ENCODE data around the gene RALBP1.

RALBP1 gene

GRCh38 chr18:9513971-9514512 lies 38.7 kb downstream of the RALBP1 start:
- no peak for DNase-seq

DNA sequence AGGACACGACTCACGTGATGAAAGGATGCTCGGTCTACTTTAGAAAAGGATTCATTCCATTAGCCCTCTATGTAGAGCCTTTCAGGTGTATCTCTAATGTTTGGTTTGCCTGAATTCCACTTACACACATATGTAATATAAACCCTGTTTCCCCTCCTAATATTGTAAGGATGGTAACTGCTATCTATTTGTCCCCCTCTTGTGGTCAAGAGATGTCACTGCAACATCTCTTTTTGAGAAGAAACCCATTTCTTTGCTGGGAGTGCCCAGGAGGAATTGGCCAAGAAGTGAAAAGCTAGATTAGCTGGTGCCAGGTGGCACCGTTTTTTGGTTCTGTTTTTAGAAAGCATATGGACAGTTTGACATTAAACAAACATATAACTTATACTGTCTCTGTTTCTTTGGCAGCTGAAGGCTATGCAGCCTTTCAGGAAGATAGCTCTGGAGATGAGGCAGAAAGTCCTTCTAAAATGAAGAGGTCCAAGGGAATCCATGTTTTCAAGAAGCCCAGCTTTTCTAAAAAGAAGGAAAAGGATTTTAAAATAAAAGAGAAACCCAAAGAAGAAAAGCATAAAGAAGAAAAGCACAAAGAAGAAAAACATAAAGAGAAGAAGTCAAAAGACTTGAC lies 41.2 kb downstream of the RALBP1 start:
- DNase-seq, result no peak

DNA sequence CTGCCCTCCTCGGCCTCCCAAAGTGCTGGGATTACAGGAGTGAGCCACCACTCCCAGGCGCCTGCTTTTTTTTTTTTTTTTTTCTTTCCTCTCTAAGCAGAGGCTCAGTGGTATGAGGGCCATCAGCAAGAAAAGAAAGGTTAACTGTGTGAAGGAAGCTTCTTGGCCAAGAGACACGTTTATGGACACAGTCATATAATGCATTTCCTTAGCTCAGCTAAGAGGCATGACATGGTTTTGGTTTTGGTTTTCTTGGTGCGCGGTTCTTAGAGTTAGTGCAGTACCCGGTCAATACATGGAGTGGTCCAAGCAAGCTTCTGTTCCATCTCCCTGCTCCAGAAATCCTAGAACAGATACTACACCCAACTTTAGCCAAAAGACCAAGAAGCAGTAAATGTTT lies 42.6 kb downstream of the RALBP1 start:
- DNase-seq, result no peak

DNA sequence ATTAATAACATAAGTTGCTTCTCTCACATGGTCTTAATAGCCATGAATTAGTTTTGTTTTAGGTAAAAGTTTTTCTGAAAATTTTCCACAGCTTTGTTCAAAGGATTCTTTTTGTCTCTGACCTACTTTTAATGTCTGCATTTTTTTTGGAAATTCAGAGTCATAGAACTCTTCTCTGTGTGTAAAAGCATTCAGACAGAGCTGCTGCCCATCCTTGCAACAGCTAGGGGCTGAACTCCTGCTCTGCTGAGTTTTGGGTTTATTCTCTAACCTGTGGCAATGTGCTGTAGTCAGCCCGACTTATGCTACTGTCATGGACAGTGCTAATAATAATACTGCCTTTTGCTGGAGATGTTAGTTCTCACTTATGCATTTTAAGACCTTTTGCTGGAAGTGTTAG lies 44.1 kb downstream of the RALBP1 start:
- DNase-seq, result no peak

DNA sequence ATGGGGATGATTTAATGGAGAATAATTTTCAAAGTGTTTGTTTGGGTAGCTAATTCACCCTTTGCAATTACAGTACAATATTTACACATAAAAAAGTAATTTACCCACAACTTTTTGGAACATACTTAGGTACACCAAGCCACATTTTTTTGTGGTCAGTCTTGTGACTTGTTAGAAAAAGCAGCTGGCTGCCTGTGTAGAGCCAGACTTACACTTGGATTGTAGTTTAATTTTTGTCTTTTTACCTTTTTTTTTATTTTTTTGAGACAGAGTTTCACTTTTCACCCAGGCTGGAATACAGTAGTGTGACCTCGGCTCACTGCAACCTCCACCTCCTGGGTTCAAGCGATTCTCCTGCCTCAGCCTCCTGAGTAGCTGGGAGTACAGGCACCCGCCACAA lies 45.4 kb downstream of the RALBP1 start:
- no peak for DNase-seq

- no peak for DNase-seq
Observed at GRCh38 chr18:9521770-9522169, 46.5 kb downstream of the RALBP1 start.

DNA sequence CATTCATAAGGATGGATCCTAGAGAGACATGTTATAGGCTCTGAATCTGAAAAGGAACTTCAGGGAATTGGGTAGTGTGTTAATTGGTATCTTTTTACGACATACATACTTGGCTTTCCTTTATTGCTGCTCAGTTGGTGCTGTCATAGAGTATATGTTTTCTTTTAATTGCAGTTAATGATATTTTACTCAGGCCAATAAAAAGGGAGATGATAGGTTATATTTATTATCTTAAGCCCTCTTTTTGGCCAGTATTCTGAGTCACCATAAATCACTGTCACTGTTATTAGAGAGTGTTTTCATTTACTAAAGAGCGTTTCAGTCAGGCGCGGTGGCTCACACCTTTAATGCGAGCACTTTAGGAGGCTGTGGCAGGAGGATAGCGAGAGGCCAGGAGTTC lies 47.6 kb downstream of the RALBP1 start:
- no peak for DNase-seq

- no peak for DNase-seq
Observed at GRCh38 chr18:9526458-9526857, 51.1 kb downstream of the RALBP1 start.

DNA sequence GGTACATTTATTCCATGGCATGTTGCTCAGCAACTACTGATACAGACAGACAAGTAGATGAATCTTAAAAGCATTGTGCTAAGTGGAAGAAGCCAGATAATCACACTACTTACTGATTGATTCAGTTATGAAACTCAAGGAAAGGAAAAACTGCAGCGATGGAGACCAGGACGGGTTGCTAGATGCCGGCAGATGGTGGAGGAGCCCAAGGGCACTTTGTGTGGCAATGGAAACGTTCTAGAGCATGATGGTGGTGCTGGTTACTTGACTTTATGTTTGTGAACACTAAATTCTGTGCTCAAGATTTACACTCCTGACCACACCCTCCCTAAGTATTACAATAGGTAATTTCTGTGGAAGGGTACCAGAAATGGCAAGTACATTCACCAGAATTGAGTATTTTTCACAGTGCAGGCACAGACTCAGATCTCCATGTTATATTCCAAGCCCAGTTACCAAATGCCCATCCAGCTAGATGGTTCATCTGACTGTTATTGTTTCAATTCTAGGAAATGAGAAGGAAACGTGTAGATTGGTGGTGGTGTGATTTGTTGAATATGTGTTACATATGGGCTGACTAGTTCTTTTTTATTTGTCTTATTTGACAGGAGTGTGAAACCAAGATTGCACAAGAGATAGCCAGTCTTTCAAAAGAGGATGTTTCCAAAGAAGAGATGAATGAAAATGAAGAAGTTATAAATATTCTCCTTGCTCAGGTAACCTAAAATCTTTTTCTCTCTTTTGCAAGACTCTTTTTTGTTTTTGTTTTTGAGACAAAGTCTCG lies 55.1 kb downstream of the RALBP1 start:
- no peak for DNase-seq

DNA sequence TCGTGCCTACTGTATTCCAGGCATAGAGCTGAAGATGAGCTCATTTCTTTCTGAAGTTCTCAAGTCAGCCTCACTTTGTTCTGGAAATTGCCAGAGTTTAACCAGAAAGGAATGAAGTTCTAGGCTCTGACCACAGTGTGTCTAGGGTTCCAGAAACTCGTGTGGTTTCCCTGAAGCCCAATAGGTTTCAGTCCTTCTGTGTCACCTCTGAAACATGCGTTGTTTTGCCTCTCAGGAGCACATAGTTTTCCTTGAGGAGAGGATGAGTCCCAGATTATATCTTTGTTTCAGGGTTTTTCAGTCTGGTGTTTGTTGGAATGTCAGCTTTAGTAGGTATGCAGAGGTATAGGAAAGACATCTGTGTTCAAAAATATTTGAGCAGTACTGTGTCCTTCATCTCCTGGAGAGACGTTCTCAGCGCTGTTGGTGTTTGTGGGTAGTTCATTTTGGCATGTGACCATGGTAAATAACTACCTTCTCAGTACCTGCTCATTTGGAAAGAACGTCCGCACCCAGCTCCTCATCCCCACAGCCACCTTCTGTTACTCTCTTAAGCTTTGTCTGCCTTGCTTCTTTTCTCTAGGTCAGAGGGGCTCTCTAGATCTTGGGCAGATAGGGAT lies 56.6 kb downstream of the RALBP1 start:
- DNase-seq, result no peak

DNA sequence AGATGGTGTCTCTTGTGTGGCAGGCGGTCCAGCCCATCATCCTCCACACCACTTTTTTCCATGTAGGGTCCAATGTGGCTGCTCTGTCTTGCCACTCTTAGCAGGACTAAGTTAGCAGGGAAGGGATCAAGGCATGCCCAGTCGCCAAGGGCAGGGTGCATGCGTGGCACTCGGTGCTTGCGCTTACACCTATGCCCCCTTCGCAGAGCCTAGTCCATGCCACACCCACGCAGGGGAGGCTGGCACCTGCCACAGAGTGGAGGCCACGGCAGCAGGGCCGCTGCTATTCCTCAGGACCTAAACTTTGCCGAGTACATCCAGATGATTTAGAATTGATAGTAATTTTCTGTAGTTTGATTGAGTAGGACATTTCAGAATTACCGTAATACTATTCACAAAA lies 59.5 kb downstream of the RALBP1 start:
- DNase-seq, result no peak

- no peak for DNase-seq
Observed at GRCh38 chr18:9535430-9535991, 60.2 kb downstream of the RALBP1 start.

DNA sequence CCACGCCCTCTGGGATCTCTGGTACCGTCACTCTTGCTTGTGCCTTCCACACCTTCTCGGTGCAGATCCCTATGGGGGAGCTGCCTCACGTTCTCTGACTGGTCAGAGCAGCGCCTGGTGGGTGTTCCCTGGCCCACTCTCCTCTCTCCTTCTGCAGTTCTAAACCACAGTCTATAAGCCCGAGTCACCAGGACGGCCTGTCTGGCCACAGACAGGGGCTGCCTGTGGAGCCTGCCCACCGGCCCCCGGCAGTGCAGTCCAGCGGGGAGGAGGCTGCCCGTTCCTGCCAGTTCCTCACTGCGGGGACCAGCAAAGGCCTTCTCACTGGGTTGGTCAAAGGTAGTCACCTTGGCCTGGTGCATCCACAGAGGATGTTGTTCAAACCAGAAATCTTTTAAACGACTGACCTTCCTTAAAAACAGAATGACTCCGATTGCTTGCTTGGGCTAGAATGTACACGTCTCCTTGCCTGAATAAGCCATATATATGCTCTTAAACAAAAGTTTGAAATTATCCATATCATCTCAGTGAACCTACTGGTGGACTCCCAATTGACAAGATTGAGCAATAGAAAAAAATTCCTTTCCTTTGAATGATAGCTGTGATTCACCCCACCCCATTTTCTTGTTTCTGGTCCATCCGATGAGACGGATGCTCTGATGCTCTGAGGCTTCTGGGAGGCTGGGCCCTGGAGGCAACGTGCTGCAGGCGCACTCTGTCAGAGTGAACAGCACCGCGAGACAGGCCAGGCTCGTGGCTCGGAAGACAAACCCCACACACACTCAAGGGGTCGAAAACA lies 61.2 kb downstream of the RALBP1 start:
- DNase-seq, result no peak

- DNase-seq, result no peak
Observed at GRCh38 chr18:9537677-9538076, 62.4 kb downstream of the RALBP1 start.

- DNase-seq, result no peak
Observed at GRCh38 chr18:9539283-9539682, 64.0 kb downstream of the RALBP1 start.

- DNase-seq, result no peak
Observed at GRCh38 chr18:9539938-9540337, 64.6 kb downstream of the RALBP1 start.

GRCh38 chr18:9542924-9543323 lies 67.6 kb downstream of the RALBP1 start:
- no peak for DNase-seq

GRCh38 chr18:9545029-9545428 lies 69.7 kb downstream of the RALBP1 start:
- no peak for DNase-seq

GRCh38 chr18:9546468-9546867 lies 71.2 kb downstream of the RALBP1 start:
- DNase-seq, result no peak

DNA sequence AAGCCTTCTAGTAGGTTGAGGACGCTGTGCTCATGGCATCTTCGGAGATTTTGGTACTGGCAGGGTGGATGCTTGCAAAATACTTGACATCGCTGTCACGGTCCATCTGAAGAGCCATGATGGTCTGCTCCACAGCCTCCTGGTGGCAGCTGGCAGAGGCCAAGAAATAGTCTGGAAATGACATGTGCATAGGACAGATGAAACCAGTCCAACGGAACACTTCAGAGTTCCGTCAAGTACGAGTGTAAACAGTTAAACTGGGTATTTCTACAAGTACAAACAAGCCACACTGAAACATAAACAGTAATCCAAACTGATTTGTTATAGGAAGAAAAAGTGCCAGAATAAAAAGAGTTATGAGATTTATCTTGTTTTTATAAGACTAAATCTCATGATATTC lies 72.5 kb downstream of the RALBP1 start:
- no peak for DNase-seq

DNA sequence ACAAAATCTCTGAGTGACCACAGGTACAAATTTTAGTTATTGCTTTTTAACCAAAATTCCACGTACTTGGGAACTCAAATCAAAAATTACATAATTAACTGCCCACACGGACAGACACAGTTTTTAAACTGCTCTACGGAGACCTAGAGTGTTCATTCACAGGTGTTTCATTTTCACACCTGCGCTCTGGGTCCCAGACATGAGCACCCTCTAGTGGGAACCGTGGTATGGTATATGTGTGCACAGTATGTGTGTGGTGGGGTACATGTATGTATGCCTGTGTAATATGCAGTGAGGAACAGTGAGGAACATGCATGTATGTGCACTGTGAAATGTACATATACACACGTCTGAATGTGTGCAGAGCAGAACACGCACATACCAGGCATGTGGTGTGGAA lies 74.1 kb downstream of the RALBP1 start:
- no peak for DNase-seq

DNA sequence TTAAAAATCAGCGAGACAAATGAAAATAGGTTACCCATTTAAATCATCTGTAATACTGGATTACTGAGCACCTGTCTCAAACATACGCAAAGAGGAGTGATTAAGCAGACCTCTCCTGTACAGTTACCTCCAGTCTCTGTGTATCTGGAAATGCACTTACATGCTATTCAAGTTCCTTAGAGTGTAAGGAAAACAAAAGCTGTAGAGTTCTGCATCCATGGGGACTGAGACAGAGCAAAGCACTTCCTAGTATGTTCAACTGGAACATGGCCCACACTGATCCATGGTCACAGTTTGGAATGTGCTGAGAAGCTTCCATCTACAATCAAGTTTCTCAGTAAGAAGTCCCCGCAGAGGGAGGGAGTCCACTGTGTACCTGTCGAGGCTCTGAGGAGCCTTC lies 75.1 kb downstream of the RALBP1 start:
- no peak for DNase-seq

GRCh38 chr18:9552191-9552590 lies 76.9 kb downstream of the RALBP1 start:
- no peak for DNase-seq
